ENCODE data around the gene PXMP2. TPM values are rescaled to one million over a fixed set of nuclear protein-coding genes. Genes with fewer than 3 reads are reported as not detected.

PXMP2 gene
- total RNA-seq, 2 donors from 2014 or later, result 37.2 to 39.7 TPM

GRCh38 chr12:132736913-132737312, 49.5 kb downstream of the PXMP2 start:
- Histone ChIP-seq H3K27ac (no peak overlapping the region), H3K9me3 (no peaks in the 10 kb centered on the region), H3K4me1 (no peaks in the 10 kb centered on the region), H3K27me3 (no peaks in the 10 kb centered on the region), H3K36me3 (replicated peaks in 1 of 2; ENCODE audit: insufficient read depth in 1 of 2, low read depth in 2 of 2) (peaks cover 11 to 61% of the 10 kb centered on the region in 2 donors), H3K4me3 (no peak overlapping the region)
- DNase-seq, result no peak
- no peak for ATAC-seq
- 96 to 97% methylated on average over 15 of the region's 15 CpGs for WGBS, 2 donors
- intact Hi-C loops (cut with DNase I), result no loop called here
- TF ChIP-seq POLR2A (IDR thresholded peaks at IDR 0.05), result no peak
- TF ChIP-seq, protein P1, sequence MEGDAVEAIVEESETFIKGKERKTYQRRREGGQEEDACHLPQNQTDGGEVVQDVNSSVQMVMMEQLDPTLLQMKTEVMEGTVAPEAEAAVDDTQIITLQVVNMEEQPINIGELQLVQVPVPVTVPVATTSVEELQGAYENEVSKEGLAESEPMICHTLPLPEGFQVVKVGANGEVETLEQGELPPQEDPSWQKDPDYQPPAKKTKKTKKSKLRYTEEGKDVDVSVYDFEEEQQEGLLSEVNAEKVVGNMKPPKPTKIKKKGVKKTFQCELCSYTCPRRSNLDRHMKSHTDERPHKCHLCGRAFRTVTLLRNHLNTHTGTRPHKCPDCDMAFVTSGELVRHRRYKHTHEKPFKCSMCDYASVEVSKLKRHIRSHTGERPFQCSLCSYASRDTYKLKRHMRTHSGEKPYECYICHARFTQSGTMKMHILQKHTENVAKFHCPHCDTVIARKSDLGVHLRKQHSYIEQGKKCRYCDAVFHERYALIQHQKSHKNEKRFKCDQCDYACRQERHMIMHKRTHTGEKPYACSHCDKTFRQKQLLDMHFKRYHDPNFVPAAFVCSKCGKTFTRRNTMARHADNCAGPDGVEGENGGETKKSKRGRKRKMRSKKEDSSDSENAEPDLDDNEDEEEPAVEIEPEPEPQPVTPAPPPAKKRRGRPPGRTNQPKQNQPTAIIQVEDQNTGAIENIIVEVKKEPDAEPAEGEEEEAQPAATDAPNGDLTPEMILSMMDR (IDR thresholded peaks at IDR 0.05), result no peak

DNA sequence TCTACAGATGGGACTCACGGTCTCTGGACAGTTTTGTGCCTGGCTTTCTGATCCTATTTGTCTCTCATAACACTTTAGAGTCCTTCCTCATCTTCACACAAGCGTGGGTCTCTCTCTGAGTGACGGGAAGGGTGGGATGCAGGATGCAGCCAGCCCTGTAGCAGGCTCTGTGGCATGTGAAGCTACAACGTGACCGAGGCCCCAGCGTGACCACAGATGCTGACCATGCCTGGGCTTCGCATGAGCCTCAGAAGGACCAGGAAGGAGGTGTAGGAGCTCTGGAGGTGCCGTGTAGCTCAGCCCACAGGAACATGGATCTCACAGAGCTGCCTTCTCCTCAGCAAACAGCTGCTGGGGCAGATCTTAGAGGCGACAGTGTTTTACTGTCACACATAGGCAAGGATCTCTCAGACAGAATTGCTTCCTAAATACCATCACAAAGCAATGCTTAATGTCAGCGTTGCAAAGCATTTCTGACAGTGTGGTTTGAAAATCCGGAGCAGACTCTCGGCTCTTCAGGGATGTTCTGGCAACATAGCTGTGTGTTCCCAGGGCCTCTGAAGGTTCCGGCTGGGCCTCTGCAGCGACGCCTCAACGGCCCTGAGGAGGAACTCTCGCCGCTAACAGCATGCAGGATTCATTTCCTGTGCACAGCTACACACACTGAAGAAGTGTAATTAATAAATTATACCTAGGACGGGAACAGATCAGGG, 52.4 kb downstream of the PXMP2 start:
- no peak for ATAC-seq
- Histone ChIP-seq H3K9me3 (no peaks in the 10 kb centered on the region), H3K4me1 (no peaks in the 10 kb centered on the region), H3K27ac (no peak overlapping the region), H3K27me3 (no peaks in the 10 kb centered on the region), H3K36me3 (replicated peaks in 1 of 2; ENCODE audit: insufficient read depth in 1 of 2, low read depth in 2 of 2) (peaks cover 7 to 47% of the 10 kb centered on the region in 2 donors), H3K4me3 (no peak overlapping the region)
- WGBS, 2 donors, result 90 to 94% methylated on average over 13 to 19 of the region's 19 CpGs
- DNase-seq, result no peak
- TF ChIP-seq POLR2A (IDR thresholded peaks at IDR 0.05), result no peak
- TF ChIP-seq, protein P1 (IDR thresholded peaks at IDR 0.05), result no peak
- intact Hi-C loops (cut with DNase I), result no loop called here

- TF ChIP-seq, protein P1 (IDR thresholded peaks at IDR 0.05), result no peak
- no peak for TF ChIP-seq POLR2A (IDR thresholded peaks at IDR 0.05)
- no peaks in the 10 kb centered on the region for H3K4me1 ChIP-seq
- H3K9me3 ChIP-seq, result no peaks in the 10 kb centered on the region
- no peak overlapping the region for H3K4me3 ChIP-seq
- intact Hi-C loops (cut with DNase I), result no loop called here
- WGBS, 2 donors, result 77 to 85% methylated on average over 6 of the region's 6 CpGs
- no peaks in the 10 kb centered on the region for H3K27me3 ChIP-seq
- no peak for ATAC-seq
- no peak for DNase-seq
- no peak overlapping the region for H3K27ac ChIP-seq
- H3K36me3 ChIP-seq (replicated peaks in 1 of 2; ENCODE audit: insufficient read depth in 1 of 2, low read depth in 2 of 2), result peaks cover 5 to 49% of the 10 kb centered on the region in 2 donors
Observed at GRCh38 chr12:132740313-132740646, 52.9 kb downstream of the PXMP2 start.

- intact Hi-C loops (cut with DNase I), result no loop called here
- TF ChIP-seq POLR2A (IDR thresholded peaks at IDR 0.05), result no peak
- TF ChIP-seq, protein P1 (IDR thresholded peaks at IDR 0.05), result no peak
- ATAC-seq (no peak), DNase-seq (no peak)
- H3K27me3 ChIP-seq, result no peaks in the 10 kb centered on the region
- H3K36me3 ChIP-seq (replicated peaks in 1 of 2; ENCODE audit: insufficient read depth in 1 of 2, low read depth in 2 of 2), result peaks cover 1 to 49% of the 10 kb centered on the region in 2 donors
- no peaks in the 10 kb centered on the region for H3K9me3 ChIP-seq
- H3K27ac ChIP-seq, result no peak overlapping the region
- WGBS, 2 donors, result 92% methylated on average over 11 of the region's 11 CpGs
- no peaks in the 10 kb centered on the region for H3K4me1 ChIP-seq
- no peak overlapping the region for H3K4me3 ChIP-seq
Observed at GRCh38 chr12:132740652-132741051, 53.3 kb downstream of the PXMP2 start.

- no peak overlapping the region for H3K27ac ChIP-seq
- H3K4me1 ChIP-seq, result no peaks in the 10 kb centered on the region
- H3K27me3 ChIP-seq, result no peaks in the 10 kb centered on the region
- intact Hi-C loops (cut with DNase I), result no loop called here
- DNase-seq (no peak), ATAC-seq (no peak)
- 86 to 90% methylated on average over 8 of the region's 8 CpGs for WGBS, 2 donors
- no peaks in the 10 kb centered on the region for H3K9me3 ChIP-seq
- no peak for TF ChIP-seq POLR2A (IDR thresholded peaks at IDR 0.05)
- TF ChIP-seq, protein P1 (IDR thresholded peaks at IDR 0.05), result no peak
- H3K36me3 ChIP-seq (replicated peaks in 1 of 2; ENCODE audit: insufficient read depth in 1 of 2, low read depth in 2 of 2), result peaks cover 0 to 47% of the 10 kb centered on the region in 2 donors
- H3K4me3 ChIP-seq, result no peak overlapping the region
Observed at GRCh38 chr12:132741620-132742019, 54.2 kb downstream of the PXMP2 start.
